ENCODE data around the gene SLC1A2.

SLC1A2 gene

GRCh38 chr11:35376118-35376510 lies 43.2 kb downstream of the SLC1A2 start:
- no peak for DNase-seq (ENCODE audit: low read depth)

- DNase-seq (ENCODE audit: low read depth): no peak
Observed at GRCh38 chr11:35375332-35376117, 43.8 kb downstream of the SLC1A2 start.

DNA sequence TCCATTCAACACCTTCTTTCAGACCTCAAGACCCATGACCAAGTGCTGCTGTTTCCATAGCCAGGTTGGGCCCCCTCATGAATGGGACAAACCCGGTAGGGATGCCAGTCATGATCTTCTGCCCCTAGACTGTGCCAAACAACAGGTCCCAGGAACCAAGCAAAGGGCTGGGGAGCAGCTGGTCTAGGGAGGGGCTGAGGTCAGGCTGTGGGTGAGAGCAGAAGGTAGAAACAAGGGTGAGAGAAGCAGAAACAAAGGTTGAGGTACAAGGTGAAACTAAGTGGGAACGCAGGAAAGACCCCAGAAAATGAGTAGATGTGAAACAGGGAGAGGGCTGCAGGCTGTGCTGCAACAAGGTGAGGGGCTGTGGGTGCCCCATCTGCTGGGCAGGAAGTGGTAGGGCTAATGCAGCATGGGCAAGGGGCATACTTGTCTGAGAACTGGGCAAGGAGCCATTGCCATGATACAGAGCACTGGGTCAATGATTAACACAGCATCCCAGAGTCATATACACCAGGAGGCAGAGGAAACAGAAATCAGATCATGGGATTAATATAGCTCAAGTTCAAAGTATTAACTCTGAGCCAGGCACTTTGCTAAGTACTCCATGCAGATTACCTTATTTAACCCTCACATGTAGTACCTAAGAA lies 45.9 kb downstream of the SLC1A2 start:
- DNase-seq (ENCODE audit: low read depth): no peak

- no peak for DNase-seq (ENCODE audit: low read depth)
Observed at GRCh38 chr11:35372565-35373283, 46.6 kb downstream of the SLC1A2 start.

DNA sequence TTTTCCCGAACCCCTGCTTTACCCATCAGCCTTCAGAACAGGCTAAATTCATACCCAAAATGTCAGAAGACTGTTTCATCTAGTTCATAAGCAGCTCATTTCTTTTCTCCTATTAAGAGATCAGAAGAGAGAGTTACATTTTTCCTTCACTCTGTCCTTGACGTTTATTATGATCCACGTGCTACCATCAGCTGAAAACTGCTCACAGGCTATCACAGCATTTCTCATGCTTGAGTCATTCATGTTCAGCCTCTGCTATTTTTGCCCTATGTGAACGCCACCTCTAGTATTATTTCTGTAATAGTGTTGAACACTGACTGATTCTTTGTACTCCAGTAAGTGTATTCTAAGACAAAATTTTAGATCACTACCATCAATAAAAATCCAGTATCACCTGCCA lies 51.9 kb downstream of the SLC1A2 start:
- DNase-seq (ENCODE audit: low read depth): peak; percentile 89

GRCh38 chr11:35366798-35367197 lies 52.6 kb downstream of the SLC1A2 start:
- DNase-seq (ENCODE audit: low read depth): no peak

GRCh38 chr11:35365961-35366360 lies 53.4 kb downstream of the SLC1A2 start:
- peak; percentile 41 for DNase-seq (ENCODE audit: low read depth)

GRCh38 chr11:35365395-35365794 lies 54.0 kb downstream of the SLC1A2 start:
- no peak for DNase-seq (ENCODE audit: low read depth)

DNA sequence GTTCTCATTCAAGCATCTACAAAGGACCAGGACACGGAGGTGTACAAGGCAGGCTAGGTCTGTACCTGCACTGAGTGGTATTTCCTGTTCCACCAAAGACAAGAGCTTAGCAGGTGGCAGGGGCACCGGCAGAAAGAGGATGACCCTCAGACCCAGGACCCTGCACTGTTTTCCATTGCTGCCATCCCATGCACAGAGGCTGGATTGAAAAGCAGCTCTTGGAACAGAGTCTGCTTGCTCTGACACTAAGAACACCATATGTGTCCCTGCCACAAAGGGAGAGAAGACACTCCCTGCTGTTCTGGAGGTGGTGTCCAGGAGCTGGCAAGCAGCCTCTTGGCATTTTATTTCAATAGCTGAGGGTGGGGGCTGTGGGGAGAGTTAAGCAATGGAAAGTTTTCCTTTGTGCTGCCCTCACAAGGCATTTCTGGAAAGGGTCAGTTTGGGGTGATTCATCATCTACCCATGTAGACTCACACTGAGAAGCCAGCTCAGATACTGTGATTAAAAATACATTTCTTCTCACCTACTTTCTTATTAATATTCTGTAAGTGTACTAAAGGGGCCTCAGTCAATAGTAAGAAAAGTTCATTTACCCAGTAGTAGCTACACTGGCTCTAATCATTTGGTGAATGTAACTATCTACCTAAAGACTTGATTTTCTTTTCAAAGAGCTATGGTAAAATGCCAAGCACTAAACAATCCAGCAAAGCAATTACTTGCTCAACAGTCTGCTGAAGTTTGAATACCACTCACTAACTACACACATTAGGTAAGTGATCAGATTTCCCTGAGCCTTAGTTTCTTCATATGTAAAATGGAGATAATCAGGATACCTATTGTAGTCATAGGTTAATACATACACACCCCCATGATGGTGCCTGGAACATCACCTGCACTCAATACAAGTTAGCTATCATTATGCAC lies 55.2 kb downstream of the SLC1A2 start:
- DNase-seq (ENCODE audit: low read depth): peak; percentile 91

GRCh38 chr11:35363246-35363801 lies 56.0 kb downstream of the SLC1A2 start:
- no peak for DNase-seq (ENCODE audit: low read depth)

- DNase-seq (ENCODE audit: low read depth): no peak
Observed at GRCh38 chr11:35362521-35362980, 56.8 kb downstream of the SLC1A2 start.

GRCh38 chr11:35360055-35360530 lies 59.3 kb downstream of the SLC1A2 start:
- DNase-seq (ENCODE audit: low read depth): no peak

DNA sequence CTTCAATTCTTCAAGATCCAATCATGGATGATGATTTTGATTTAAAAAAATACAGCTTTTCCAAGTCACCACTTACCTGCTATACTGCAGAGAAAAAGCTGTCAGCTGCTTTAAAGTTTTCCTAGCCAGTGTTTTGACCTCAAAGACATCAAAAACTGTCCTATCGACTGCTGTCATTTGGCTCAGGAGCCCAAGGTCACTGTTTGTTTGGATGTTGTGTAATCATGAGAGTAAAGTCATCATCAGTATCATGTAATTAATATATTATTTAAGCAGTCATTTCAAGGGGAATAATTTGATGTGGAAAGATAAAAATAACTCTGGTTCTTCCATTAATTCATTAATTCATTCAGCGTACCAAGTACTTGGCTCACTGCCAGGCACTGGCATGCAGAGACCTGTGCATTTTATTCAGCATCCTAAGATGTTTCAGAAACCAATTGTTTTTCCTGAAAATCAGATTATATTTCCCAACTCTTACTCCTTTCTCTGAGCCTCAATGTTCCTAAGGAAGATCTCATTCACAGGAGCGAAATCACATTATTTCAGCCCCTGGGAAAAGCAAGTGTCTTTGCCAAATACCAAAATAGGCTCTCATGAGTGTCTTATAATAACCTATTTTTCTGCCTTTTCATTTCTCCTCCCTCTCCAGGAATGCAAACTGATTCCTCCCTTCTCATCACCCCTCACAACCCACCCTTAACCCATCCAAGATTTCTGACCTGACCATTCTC lies 59.9 kb downstream of the SLC1A2 start:
- no peak for DNase-seq (ENCODE audit: low read depth)

GRCh38 chr11:35358391-35358790 lies 61.0 kb downstream of the SLC1A2 start:
- no peak for DNase-seq (ENCODE audit: low read depth)

GRCh38 chr11:35357923-35358322 lies 61.4 kb downstream of the SLC1A2 start:
- peak; percentile 23 for DNase-seq (ENCODE audit: low read depth)

GRCh38 chr11:35355102-35355749 lies 64.1 kb downstream of the SLC1A2 start:
- DNase-seq (ENCODE audit: low read depth): no peak

DNA sequence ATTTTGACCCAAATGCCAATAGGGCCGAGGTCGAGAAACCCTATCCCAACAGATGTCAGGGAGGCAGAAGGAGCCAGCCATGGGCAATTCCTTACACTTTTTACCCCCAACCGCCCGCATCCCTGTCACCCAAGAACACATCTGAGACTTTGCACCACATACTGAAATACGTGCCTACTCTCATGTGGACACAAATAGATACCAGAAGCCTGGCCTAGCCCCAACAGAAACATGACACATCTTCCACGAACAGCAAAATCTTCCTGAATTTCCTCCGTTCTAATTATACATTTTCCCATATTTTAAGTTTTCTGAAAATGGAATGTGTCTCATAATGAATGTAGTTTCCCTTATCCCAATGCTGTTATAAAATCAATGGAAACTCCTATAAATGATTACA lies 64.7 kb downstream of the SLC1A2 start:
- DNase-seq (ENCODE audit: low read depth): no peak

GRCh38 chr11:35352077-35352888 lies 67.1 kb downstream of the SLC1A2 start:
- DNase-seq (ENCODE audit: low read depth): peak; percentile 48

DNA sequence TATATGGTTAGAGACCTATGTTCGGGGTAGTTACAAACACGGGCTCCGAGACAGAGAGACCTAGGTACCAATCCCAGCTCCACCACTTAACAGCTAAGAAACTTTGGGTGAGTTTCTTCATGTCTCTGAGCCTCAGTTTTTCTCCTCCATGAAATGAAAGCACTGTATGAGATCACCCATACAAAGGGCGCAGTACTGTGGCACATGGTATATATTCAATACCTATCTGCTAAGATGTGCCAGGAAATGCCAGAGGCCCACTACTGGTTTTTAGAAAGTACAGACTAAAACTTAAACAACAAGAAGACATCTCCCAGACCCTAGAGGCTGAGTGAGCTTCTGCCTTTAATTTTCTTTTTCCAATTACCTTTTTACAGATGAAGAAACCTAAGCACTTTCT lies 69.5 kb downstream of the SLC1A2 start:
- no peak for DNase-seq (ENCODE audit: low read depth)

Measured in amniotic epithelial cell (primary cell).